HG03457 (cell line): ENCODE measurements around the gene HECTD3.
"Not testable (repeated sequence)": the region's sequence is repeated elsewhere in the genome, so short reads cannot be mapped to it uniquely, and the experiment has no call there.

Source experiments
- ATAC-seq: cut with Tn5 transposase; IDR thresholded peaks from one replicate; pipeline ENCODE4 v1.9.1; 2021; ENCODE audit warnings: moderate number of reproducible peaks; ENCODE audit not compliant: unreplicated experiment

HECTD3 gene

GRCh38 chr1:44994309-44994898, 16.7 kb downstream of the HECTD3 start:
- ATAC-seq = no peak

- ATAC-seq = no peak
Observed at GRCh38 chr1:44988531-44989156, 22.5 kb downstream of the HECTD3 start.

- ATAC-seq = no peak
Observed at GRCh38 chr1:44985747-44986359, 25.3 kb downstream of the HECTD3 start.

GRCh38 chr1:44977372-44977771, 33.8 kb downstream of the HECTD3 start:
- ATAC-seq = not testable (repeated sequence)

- no peak for ATAC-seq
Observed at GRCh38 chr1:44976252-44976651, 34.9 kb downstream of the HECTD3 start.

- no peak for ATAC-seq
Observed at GRCh38 chr1:44973645-44974044, 37.5 kb downstream of the HECTD3 start.

- no peak for ATAC-seq
Observed at GRCh38 chr1:44970317-44970716, 40.8 kb downstream of the HECTD3 start.

- ATAC-seq = no peak
Observed at GRCh38 chr1:44964396-44964795, 46.7 kb downstream of the HECTD3 start.

- no peak for ATAC-seq
Observed at GRCh38 chr1:44962729-44963128, 48.4 kb downstream of the HECTD3 start.

GRCh38 chr1:44962022-44962421, 49.1 kb downstream of the HECTD3 start:
- ATAC-seq = not testable (repeated sequence)

- ATAC-seq = not testable (repeated sequence)
Observed at GRCh38 chr1:44957566-44957965, 53.6 kb downstream of the HECTD3 start.

GRCh38 chr1:44956077-44956476, 55.0 kb downstream of the HECTD3 start:
- not testable (repeated sequence) for ATAC-seq
